DND-41 (cell line): ENCODE measurements around the gene LDB2.
A peak's percentile ranks its signal among the peaks of the same experiment; 100 is the strongest.

Experiments used
- ATAC-seq: fragments of 200-7000 bp; cut with Tn5 transposase; 3 replicates; pipeline ENCODE4 v1.9.1; 2021; ENCODE audit warnings: low read depth; ENCODE audit not compliant: insufficient read depth
- DNase-seq: peaks from one replicate; pipeline ENCODE4 v3.0.0-alpha.2; 2020
- H2AFZ ChIP-seq: 2 replicates; pipeline ENCODE4 v1.6.0; 2012; ENCODE audit warnings: low read depth, low read length
- H3K27ac ChIP-seq: 2 replicates; pipeline ENCODE4 v1.5.1; 2012; ENCODE audit warnings: low read length, inconsistent platforms
- H3K27me3 ChIP-seq: fragments of 200-600 bp; sonication (generic); 2 replicates; pipeline ENCODE4 v1.6.0; 2012; ENCODE audit warnings: low read length, mild to moderate bottlenecking, inconsistent platforms; ENCODE audit not compliant: insufficient read depth, poor library complexity
- H3K36me3 ChIP-seq: 2 replicates; pipeline ENCODE4 v1.5.1; 2012; ENCODE audit warnings: low read length, inconsistent platforms; ENCODE audit not compliant: insufficient read depth
- H3K4me1 ChIP-seq: 2 replicates; pipeline ENCODE4 v1.5.1; 2012; ENCODE audit warnings: mild to moderate bottlenecking, low read length; ENCODE audit not compliant: insufficient read depth
- H3K4me2 ChIP-seq: 2 replicates; pipeline ENCODE4 v1.6.0; 2012; ENCODE audit warnings: mild to moderate bottlenecking, moderate library complexity, low read length, inconsistent platforms; ENCODE audit not compliant: insufficient read depth
- H3K4me3 ChIP-seq, 2 experiments: fragments of 200-600 bp in 1 of 2; shearing (Covaris generic) in 1 of 2; 2 replicates each; pipeline ENCODE4 v1.5.1; 2012 to 2016; ENCODE audit warnings: inconsistent platforms in 2 of 2, low read length in 2 of 2, mild to moderate bottlenecking in 2 of 2, low read depth in 1 of 2, moderate library complexity in 1 of 2
- H3K79me2 ChIP-seq: 2 replicates; pipeline ENCODE4 v1.6.0; 2012; ENCODE audit warnings: low read length, inconsistent platforms; ENCODE audit not compliant: insufficient read depth
- H3K9ac ChIP-seq: 2 replicates; pipeline ENCODE4 v1.6.0; 2012; ENCODE audit warnings: low read depth, mild to moderate bottlenecking, inconsistent platforms, low read length, moderate library complexity
- H3K9me3 ChIP-seq: 2 replicates; pipeline ENCODE4 v1.5.1; 2012; ENCODE audit warnings: low read length, moderate library complexity, mild to moderate bottlenecking, inconsistent platforms; ENCODE audit not compliant: insufficient read depth, severe bottlenecking
- H4K20me1 ChIP-seq: 2 replicates; pipeline ENCODE4 v1.6.0; 2012; ENCODE audit warnings: low read length; ENCODE audit not compliant: insufficient read depth
- EZH2 ChIP-seq: IDR thresholded peaks from 3 replicates; pipeline ENCODE4 v1.6.1; 2012; ENCODE audit warnings: borderline replicate concordance, low read depth, mild to moderate bottlenecking, moderate library complexity, low read length, inconsistent platforms; ENCODE audit not compliant: severe bottlenecking
- TF ChIP-seq, protein P1 (sequence below): IDR thresholded peaks from 2 replicates; pipeline ENCODE4 v1.5.1; 2012; ENCODE audit warnings: borderline replicate concordance, low read length, moderate library complexity, mild to moderate bottlenecking; ENCODE audit not compliant: poor library complexity, severe bottlenecking; ENCODE audit errors: extremely low read depth

Gene LDB2

DNA sequence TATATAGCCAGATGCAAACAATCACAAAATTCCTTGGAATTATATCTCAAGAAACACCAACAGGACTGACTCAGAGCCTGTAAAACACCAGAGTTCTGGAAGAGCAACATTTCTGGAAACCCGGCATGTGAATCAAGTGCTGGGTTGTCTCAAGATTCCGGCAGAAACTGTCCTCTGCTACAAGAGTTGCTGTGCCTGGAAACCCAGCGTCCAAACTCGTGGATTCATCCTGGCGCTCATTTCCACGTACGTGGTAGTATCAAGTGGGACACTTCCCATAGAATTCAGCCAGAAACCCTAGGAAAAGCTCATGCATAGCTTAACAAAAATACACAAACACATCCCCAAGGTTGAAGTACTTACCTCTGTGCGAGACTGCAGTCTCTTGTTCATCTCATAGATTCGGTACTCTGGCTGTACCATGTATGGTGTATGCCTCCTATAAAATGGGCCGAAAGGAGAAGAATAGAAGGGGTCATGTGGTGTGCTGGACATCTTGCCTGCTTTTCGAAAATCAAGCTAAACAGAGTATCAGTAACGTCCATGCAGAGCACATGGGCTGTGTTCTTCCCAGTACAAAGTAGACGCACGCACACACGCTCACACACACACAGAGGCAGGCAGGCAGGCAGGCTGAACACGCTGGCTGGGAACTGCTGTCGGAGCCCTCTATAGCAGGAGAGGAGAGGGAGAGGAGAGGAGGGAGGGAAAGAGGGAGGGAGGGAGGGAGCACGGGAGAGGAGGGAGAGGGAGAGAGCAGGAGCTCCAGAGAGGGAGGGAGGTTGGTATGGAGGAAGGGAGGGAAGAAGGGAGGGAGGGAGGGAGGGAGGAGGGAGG, at the start of gene LDB2:
Gene LDB2, minus strand, starts transcription at position 655 of the 837 bp plus-strand sequence.
- H4K20me1 ChIP-seq: no peaks in the 10 kb centered on the region
- H3K4me3 ChIP-seq: no peak within 1 kb of the TSS
- no peaks in the 10 kb centered on the region for H3K27me3 ChIP-seq
- DNase-seq (no peak), ATAC-seq (peak; percentile 22; the same call in 1 of the 3 replicates)
- no peak within 1 kb of the TSS for H3K9ac ChIP-seq
- no peaks in the 10 kb centered on the region for H3K79me2 ChIP-seq
- no peak within 1 kb of the TSS for H3K4me2 ChIP-seq
- H3K9me3 ChIP-seq: no peaks in the 10 kb centered on the region
- no peak within 1 kb of the TSS for H3K27ac ChIP-seq
- no peak within 1 kb of the TSS for H2AFZ ChIP-seq
- no peak for TF ChIP-seq EZH2
- TF ChIP-seq, protein P1, sequence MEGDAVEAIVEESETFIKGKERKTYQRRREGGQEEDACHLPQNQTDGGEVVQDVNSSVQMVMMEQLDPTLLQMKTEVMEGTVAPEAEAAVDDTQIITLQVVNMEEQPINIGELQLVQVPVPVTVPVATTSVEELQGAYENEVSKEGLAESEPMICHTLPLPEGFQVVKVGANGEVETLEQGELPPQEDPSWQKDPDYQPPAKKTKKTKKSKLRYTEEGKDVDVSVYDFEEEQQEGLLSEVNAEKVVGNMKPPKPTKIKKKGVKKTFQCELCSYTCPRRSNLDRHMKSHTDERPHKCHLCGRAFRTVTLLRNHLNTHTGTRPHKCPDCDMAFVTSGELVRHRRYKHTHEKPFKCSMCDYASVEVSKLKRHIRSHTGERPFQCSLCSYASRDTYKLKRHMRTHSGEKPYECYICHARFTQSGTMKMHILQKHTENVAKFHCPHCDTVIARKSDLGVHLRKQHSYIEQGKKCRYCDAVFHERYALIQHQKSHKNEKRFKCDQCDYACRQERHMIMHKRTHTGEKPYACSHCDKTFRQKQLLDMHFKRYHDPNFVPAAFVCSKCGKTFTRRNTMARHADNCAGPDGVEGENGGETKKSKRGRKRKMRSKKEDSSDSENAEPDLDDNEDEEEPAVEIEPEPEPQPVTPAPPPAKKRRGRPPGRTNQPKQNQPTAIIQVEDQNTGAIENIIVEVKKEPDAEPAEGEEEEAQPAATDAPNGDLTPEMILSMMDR: no peak
- H3K36me3 ChIP-seq: no peaks in the 10 kb centered on the region
- H3K4me1 ChIP-seq: no peaks in the 10 kb centered on the region

DNA sequence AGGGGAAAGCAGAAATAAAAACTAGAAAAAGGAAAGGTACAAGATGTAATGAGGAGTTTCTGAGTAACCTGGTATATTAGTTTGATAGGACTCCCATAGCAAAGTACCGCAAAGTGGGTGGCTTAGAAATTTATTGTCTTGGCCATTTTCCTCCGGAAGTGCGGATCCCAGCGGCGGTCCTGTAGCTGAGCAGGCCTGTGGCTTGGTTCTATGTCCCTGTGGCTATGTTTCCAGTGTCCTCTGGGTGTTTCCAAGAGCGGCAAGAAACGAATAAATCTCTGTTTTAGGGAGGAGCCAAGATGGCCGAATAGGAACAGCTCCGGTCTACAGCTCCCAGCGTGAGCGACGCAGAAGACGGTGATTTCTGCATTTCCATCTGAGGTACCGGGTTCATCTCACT, 44.0 kb upstream of the LDB2 start:
- H3K4me3 ChIP-seq: no peak overlapping the region
- no peak overlapping the region for H2AFZ ChIP-seq
- TF ChIP-seq, protein P1: no peak
- no peak for TF ChIP-seq EZH2

DNA sequence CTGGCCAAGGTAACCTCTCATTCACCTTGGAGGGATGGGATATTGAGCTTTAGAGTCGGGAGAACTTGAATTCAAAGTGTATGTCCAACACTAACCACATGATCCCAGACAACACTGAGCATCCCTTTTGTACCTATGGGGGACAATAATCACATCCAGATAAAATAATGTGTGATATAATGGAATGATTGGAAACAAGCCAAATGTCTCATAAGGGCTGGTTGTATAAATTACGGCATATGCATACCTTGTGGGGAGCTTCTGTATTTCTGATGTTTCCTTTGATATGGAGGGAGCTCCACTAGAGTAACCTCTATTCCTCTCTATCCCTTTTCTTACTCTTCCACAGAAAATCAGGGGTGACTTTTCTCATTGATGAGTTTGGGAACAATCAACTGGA, 40.7 kb upstream of the LDB2 start:
- DNase-seq (no peak), ATAC-seq (no peak)
- H3K79me2 ChIP-seq: no peaks in the 10 kb centered on the region
- no peaks in the 10 kb centered on the region for H4K20me1 ChIP-seq
- no peak overlapping the region for H3K9ac ChIP-seq
- no peak for TF ChIP-seq EZH2
- TF ChIP-seq, protein P1: no peak
- no peaks in the 10 kb centered on the region for H3K9me3 ChIP-seq
- no peak overlapping the region for H3K27ac ChIP-seq
- no peaks in the 10 kb centered on the region for H3K27me3 ChIP-seq
- H3K36me3 ChIP-seq: no peaks in the 10 kb centered on the region
- no peak overlapping the region for H3K4me3 ChIP-seq
- H3K4me2 ChIP-seq: no peak overlapping the region
- H2AFZ ChIP-seq: no peak overlapping the region
- H3K4me1 ChIP-seq: no peaks in the 10 kb centered on the region

More for the DNA sequence above, 44.0 kb upstream of the LDB2 start:
- DNase-seq (no peak), ATAC-seq (no peak)
- Histone ChIP-seq H3K79me2 (no peaks in the 10 kb centered on the region), H3K27ac (no peak overlapping the region), H3K27me3 (no peaks in the 10 kb centered on the region), H4K20me1 (no peaks in the 10 kb centered on the region), H3K9ac (no peak overlapping the region), H3K4me2 (no peak overlapping the region), H3K4me1 (no peaks in the 10 kb centered on the region), H3K36me3 (no peaks in the 10 kb centered on the region), H3K9me3 (no peaks in the 10 kb centered on the region)
